ENCODE data around the gene METTL24.
"Not testable (repeated sequence)": the region's sequence is repeated elsewhere in the genome, so short reads cannot be mapped to it uniquely, and the experiment has no call there.

METTL24 gene

GRCh38 chr6:110360676-110361075, 2.5 kb upstream of the METTL24 start:
- DNase-seq: no peak

GRCh38 chr6:110359556-110359955, 1.4 kb upstream of the METTL24 start:
- DNase-seq: no peak

DNA sequence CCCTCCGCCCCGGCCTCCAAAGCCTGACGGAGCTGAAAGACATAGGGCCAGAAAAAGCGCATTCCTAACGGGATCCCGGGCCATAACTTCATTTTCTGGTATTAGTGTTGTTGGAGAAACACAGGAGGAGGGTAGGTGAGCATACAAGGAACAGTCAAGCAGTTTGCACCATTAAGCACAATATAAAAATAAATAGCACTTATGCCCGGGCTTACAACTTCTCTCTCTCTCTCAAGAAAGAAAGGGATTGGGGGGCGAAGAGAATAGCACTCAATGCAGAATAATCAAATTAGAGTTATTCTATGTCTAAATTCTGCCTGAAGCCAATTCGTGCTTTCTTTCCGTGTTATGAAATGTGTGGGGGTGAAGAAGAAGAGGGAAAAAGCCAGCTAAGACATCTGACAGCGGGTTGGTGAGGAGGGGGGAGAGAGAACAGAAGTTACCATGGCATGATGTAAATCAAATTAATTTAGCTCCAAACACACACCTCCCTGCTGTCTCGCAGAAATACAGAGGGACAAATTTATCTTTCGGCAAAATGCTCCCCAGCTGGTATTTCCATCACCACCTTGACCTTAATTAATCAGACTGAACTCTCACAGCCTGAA, 508 bp upstream of the METTL24 start:
- DNase-seq: peak; percentile 70

GRCh38 chr6:110357298-110357663, 868 bp downstream of the METTL24 start:
- DNase-seq: no peak

DNA sequence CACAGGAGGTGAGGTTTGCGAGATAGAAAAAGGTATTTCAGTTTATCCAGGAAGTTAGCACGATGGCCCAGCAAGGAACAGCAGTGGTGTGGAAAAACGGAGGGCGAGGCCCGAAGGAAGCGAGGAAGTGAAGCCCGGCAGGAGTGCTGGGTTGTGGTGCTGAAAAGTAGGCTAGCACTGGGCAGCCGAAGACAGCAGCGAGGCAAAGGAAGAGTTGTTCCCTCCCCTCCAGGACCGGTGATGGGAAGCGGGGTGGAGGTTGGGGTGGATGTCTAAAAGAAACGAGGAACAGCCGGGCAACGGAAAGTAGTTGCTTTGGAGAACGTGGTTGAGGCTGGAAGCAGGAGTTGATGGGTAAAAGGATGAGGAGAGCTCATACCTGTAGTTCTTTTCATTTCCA, 1.4 kb downstream of the METTL24 start:
- DNase-seq: no peak

DNA sequence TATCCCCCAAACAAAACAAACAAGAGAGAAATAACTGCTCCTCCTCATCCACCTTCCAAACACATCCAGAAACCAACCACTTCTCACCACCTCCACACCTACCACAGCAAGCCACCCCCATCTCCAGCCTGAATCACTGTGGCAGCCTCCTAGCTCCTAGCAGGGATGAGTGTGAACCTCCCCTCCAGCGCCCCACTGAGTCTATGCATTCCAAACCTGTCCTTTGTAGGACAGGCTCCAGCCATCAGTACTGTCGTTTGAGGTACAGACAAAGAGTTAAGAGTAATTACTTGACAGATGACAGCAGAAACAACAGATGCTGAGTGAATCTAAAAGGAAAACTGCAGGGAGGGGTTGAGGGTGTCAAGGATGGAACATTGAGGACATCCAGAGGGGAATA, 2.4 kb downstream of the METTL24 start:
- peak; percentile 48 for DNase-seq

DNA sequence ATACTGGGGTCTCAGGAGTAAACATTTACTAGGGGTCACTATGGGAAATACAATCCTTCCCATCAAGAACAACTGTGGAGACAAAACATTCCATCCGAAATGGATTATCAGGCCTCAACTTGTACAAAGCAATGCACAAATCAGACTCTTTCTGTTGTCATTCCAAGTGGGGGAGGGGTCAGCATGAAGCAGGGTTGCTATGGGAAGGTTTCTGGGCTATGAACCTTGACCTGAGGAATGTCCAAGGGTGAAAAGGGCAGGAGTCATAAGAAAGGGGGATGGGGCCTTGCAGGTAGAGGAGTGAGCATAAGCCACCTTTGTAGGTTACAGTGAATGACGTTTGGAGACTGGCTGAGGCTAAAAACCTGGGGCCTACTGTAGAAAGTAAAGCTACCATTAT, 3.1 kb downstream of the METTL24 start:
- DNase-seq: no peak

GRCh38 chr6:110354153-110354552, 4.0 kb downstream of the METTL24 start:
- DNase-seq: no peak

- no peak for DNase-seq
Observed at GRCh38 chr6:110353457-110354001, 4.6 kb downstream of the METTL24 start.

DNA sequence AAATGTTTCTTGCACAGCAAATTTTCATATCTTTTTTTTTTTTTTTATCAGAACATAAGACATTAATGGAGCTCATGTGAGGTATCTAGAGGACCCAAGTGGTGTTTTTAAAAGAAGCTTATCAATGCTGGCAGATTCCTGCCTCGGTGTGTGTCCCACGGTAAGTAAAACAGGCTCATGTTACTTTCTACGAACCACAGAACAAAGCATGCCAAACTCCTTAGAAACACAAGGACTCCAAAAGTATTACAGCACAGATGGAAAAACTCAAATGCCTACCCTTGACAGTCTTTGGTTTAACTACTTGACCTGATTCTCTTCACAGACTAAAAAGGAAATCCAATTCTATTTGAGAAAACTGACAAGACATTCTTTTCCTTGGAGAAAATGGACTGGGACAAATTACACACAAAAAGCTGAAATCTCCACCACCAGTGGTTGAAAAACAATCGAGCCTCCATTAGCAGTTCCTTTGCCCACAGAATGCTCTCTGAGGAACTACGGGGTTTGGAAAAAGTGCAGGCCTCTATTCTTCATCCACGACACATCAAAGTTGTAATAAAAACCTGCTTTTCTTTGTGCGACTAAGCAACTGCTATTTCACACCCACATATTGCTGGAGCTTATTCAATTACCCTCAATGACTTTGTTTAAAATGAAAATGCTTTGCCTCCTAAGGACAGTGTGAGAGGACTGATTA, 5.4 kb downstream of the METTL24 start:
- DNase-seq: no peak

DNA sequence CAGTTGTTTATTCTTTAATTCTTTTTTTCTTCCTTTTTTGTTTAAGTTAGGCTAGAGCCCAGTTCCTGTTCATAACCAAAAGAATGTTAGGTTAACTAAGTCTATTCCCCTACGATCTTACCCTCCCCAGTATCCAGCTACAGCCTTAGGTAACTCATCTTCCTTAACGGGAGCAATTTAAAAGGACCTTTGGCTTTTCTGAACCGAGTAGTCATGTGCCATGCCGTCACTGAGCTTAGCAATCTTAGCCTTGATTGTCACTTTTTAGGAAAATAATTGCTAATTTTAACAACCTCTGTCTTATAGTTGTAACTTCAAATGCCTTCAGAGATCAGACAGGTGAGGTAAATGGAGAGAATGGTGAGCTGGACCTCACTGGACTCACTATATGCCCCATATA, 6.2 kb downstream of the METTL24 start:
- no peak for DNase-seq

- no peak for DNase-seq
Observed at GRCh38 chr6:110351546-110351945, 6.6 kb downstream of the METTL24 start.

DNA sequence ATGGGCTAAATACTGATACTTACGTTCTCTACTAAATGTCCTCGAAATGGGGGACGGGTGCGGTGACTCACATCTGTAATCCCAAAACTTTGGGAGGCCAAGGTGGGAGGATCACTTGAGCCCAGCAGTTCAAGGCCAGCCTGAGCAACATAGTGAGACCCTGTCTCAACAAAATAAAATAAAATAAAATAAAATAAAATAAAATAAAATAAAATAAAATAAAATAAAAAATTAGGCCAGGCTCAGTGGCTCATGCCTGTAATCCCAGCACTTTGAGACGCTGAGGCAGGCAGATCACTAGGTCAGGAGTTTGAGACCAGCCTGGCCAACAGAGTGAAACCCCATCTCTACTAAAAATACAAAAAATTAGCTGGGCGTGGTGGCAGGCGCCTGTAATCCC, 7.6 kb downstream of the METTL24 start:
- DNase-seq: not testable (repeated sequence)

- peak; percentile 86 for DNase-seq
Observed at GRCh38 chr6:110348961-110349690, 9.0 kb downstream of the METTL24 start.

DNA sequence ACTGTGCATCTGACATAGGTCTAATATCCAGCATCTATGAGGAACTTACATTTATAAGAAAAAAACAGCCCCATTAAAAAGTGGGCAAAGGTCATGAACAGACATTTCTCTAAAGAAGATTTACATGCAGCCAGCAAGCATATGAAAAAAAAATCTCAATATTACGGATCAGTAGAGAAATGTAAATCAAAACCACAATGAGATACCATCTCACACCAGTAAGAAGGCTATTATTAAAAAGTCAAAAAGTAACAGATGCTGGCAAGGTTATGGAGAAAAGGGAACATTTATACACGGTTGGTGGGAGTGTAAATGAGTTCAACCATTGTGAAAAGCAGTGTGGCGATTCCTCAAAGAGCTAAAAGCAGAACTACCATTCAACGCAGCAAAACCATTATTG, 13.1 kb downstream of the METTL24 start:
- DNase-seq: no peak

- DNase-seq: peak; percentile 0
Observed at GRCh38 chr6:110342759-110343158, 15.4 kb downstream of the METTL24 start.

DNA sequence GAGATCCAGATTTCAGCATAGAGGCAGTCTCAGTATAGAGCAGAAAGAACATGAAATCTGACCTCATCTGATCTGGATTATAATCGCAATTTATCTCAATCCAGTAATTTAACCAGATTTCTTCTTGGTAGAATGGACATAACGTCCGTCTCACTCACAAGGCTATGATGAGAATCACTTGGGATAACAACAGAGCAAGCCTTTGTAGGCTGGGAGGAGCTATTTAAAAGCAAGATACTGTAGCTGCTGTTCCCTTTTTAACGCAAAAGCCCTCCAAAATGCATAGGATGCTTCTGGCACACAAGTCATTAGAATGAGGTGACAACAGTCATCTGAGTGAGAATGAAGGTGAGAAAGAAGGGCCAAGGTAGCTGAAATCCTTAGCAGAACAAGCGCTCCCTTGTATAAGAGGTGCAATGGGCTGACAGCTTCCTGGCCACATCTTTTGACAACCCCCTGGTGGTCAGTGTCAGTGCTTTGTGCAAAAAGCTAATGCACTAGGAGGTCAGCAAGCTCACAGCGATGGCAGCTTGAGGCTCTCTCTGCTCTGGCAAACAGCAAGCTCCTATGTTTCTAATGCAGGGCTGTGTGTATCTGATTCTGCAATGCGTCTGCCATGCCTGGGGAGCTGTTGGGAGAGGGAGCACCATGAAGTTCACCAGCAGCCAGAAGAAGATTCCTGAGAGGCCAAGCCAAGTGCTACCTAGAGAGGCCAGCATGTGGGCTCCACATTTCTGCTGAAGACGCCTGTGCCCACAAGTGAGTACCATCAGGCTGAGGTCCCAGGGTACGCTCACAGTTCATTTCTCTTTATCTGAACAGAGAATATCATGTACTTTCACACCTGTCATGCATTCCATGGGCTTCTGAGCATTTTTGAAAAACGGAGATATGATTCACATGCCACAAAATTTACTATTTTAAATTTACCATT, 16.2 kb downstream of the METTL24 start:
- DNase-seq: peak; percentile 83

- DNase-seq: peak; percentile 6
Observed at GRCh38 chr6:110341067-110341466, 17.1 kb downstream of the METTL24 start.

- peak; percentile 1 for DNase-seq
Observed at GRCh38 chr6:110340392-110340965, 17.7 kb downstream of the METTL24 start.

- DNase-seq: no peak
Observed at GRCh38 chr6:110338820-110339470, 19.2 kb downstream of the METTL24 start.

DNA sequence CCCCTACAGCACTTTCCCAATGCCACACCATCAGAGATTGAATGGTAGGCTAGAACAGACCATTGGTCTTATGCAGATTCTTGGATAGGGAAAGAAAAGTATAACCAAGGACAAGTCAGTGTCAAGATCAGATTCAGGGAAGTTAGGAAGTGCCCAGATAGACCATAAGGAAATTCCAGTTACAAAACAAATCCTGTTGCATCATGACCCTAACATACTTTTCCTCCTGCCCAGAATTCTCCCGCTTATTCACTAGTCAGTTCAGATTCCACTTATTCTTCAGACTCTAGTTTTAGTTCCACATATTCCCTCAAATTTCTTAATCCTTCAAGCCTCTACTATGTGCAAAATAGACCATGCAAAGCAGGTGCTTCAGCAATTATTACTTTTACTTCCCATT, 20.7 kb downstream of the METTL24 start:
- no peak for DNase-seq
